ENCODE measurements around the gene XRCC3. TPM values are rescaled to one million over a fixed set of nuclear protein-coding genes. Genes with fewer than 3 reads are reported as not detected.

XRCC3 gene
- total RNA-seq, 1 donor from 2014 or later, result 9.8 TPM

DNA sequence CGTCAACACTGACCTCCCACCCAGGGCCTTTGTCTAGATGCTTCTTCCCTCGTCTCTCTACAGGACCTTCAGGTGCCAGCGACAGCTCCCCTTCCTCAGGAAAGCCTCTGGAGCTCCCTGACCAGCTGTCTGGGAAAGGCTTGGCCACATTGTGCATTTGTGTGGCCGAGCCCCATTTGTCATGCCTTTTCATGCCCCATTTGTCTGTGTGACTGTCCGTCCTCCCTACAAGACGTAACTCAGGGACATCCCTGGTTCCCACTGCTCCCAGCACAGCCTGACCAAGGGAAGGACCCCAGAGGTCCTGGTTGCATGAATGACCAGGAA is 24.2 kb upstream of the XRCC3 start:
- FAIRE-seq, result no peak
- no peak for DNase-seq (ENCODE audit: low spot score in 2 of 2)

DNA sequence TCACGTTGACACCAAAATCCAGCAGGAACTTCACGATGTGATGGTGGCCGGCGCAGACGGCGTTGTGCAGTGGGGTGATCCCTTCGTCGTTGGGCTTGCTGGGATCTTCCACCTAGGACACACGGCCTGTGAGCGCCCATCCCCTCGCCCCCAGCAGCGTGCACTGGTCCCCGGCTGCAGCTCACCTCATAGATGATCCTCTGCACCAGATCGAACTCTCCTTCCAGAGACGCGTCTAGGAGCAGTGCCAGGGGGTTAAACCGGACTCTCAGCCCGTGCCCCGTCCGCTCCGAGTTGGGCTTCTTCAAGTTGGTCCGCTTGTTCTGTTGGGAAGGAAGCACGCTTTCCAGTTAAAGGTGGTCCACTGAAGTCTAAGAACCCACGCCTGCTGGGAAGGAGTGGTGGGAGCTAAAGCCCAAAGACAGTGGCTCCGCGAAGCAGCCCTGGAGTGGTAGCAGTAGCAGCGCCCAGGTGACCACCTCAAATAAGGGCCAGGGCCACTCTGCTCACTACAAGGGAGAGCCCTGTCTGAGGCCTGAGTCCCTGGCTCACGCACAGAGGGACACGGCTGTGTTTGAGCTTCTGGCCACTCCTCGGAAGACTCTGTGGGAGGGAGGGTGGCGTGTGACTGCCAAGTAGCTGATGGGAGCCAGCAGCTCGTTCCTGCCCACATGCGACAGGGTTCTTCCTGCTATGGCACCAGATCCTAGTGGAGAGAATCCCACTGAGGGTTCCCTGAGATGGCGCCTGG is 23.6 kb upstream of the XRCC3 start:
- FAIRE-seq (no peak), DNase-seq (ENCODE audit: low spot score in 2 of 2) (no peak)

DNA sequence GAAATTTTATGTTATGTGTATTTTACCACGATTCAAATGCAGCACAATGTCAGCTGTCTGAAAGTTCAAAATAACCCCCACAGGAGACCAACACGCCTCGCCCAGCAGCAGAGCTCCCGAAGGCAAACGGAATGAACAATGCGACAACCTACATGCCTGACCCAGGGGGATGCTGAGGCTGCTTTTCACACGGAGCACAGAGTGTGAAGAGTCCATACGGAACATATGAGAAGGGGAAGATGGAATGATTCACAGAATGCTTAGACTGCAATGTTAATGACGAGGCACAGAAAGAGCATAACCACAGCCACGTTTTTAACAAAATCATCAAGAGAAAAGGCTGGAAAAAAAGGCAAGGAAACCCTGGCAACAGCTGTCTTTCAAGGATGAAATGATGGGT is 22.9 kb upstream of the XRCC3 start:
- DNase-seq (ENCODE audit: low spot score in 2 of 2) (no peak), FAIRE-seq (no peak)

DNA sequence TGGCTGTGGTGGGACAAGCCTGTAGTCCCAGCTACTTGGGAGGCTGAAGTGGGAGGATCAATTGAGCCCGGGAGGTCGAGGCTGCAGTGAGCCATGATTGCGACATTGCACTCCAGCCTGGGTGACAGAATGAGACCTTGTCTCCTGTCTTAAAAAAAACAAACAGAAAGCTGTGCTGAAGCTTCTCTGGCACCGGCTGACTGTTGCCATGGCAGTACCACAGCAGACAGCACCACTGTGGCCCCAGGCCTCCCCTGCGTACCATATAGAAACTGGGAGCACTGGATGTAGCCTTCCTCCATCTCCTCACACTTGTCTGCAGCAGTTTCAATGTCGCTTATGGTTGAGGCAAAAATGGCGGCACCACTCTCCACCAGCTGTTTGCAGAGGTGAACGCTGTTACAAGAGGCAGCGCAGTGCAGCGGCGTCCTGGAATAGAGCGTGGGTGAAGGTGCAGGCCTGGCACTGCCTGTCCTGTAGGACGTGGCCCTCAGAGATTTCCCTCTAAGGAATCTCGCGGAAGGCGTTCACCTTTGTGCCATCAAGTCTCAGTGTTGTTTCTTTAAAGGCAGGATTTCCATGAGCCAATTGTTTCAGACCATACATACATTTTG is 22.3 kb upstream of the XRCC3 start:
- no peak for FAIRE-seq
- no peak for DNase-seq (ENCODE audit: low spot score in 2 of 2)

DNA sequence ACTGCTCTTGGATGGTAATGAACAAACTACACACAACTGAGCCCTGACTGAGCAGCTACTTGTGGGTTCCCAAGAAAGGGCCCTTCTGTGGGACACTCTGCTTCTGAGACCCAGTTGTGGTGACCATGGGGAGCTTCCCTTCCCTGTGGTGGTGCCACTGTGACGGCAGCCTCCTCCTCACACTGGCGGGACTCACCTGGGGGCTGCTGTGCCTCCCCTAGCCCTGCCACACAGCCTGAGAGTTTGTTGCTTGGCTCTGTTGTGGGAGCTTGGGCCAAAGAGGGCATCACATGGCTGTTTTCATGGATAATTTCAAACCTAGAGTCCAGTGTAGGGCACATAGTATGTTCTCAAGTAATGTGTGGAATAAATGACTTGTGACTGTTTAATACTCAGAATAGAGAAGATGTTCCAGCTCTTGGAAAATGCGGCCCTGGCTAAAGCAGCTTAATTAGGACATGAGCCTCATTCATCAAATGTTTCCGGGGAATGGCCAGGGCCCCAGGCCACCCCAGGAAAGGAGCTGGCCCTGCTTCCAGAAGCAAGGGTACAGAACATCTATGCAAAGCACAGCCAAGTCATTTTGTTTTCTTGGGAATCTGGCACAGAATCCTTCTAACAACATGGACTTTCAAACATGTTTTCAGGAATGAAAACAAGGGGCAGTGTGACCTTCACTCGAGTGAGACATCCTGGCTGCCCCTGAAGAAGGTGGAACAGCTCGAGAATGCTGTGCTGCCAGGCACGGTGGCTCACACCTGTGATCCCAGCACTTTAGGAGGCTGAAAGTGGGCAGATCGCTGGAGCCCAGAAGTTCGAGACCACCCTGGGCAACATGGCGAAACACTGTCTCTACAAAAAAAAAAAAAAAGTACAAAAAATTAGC is 21.5 kb upstream of the XRCC3 start:
- FAIRE-seq (no peak), DNase-seq (ENCODE audit: low spot score in 2 of 2) (peak in 1 of 2 donors; percentile 14)

DNA sequence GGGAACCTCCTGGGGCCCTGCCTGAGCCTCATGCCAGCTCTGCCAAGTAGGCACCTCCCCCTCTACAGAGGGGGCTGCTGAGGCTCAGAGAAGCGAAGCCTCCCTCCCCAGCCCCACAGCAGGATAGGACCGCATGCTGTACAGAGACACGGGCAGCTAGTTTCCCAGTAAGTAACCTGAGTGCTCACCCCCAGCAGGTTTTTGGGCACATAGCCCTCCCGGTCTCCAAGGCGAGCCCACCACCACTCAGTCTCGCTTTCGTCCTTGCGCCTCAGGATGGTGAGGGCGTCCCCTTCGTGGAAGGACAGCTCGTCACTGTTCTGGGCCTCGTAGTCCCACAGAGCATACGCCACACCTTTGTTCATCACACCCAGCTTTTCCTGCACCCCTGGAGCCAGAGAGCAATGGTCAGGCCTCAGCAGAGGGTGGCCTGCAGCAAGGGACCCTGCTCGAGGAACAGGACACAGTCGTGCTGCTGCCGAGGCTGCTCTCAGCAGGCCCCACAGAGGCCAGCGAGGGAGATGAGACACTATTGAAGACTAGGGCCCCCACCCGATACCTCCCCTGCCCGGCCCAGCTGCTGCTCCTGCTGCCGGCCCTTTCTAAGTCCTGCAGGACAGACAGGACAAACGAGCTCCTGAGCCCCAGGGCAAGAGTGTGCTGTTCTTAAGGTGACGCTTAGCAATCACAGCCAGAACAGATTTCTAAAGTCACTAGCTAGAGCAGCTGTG is 20.7 kb upstream of the XRCC3 start:
- DNase-seq (ENCODE audit: low spot score in 2 of 2) (no peak), FAIRE-seq (no peak)

DNA sequence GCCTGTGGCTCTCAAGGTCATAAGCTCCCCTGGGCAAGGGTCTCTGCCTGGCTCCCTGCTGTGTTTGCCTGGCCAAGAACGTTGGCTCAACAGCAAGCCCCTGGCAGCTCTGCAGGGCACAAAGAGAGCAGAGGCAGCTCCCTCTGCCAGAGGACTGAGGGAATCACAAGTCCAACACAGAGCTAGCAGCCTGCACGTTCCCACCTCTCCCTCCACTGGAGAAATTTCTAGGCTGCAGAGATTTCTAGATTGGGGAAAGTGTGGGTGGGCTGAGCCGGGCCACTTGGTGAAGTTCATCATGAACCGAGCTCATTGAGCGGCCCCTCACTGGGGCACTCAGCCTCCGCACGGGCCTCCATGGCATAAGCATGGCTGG is 20.2 kb upstream of the XRCC3 start:
- FAIRE-seq, result no peak
- peak in 1 of 2 donors; percentile 32 for DNase-seq (ENCODE audit: low spot score in 2 of 2)

DNA sequence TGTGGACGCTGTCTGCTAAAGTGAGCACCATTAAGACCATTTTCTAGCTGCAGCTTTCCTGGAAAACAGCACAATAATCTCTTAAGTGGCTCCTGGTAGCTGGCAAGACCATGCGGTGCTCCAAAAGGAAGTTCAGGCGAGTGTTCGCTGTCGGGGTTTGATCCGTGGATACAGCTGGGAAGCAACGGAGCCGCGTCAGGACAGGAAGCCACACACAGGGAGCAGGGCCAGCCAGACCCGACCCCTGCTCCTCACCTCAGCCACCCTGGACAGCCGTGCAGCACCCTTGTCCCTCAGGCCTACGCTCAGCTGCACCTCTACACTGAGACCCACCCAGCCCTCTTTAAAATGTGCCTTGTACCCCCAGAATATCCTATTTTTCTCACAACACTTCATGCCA is 19.8 kb upstream of the XRCC3 start:
- DNase-seq (ENCODE audit: low spot score in 2 of 2) (no peak), FAIRE-seq (no peak)

DNA sequence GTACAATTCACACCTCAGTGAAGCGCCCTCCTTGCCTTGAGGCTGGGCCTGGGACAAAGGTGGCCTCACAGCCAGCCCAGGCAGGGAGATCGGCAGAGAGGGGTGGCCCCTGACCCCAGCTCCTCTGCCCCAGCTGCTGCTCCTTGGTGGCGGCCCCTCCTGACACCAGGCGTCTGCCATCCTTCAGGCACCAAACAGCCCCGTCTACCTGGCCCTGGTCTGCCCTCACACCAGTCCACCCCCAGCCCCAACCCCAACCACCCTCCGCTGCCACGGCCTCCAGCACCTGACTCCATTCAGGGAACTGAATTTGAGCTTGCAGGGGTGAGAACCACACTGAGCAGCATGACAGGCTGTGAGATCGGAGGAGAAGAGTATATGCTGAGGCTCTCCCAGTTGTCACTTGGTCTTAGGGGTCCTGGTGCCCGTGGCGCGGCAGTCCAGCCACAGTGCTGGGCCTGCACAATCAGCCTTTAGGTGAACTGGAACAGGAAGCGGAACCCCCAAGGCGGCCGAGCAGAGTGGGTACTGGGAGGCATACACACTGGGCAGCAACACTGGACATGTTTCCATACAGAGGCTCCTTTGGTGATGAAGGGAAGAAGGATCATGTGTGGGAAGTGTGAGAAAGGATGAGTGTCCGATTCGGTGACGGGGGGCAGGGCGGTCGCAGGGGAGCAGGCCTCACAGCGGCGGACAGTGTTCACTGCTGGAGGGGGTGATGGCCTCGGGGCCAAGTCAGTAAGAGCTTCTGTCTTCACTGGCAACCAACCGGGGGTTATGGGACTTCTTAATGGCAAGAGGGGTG is 19.0 kb upstream of the XRCC3 start:
- FAIRE-seq (no peak), DNase-seq (ENCODE audit: low spot score in 2 of 2) (no peak)

DNA sequence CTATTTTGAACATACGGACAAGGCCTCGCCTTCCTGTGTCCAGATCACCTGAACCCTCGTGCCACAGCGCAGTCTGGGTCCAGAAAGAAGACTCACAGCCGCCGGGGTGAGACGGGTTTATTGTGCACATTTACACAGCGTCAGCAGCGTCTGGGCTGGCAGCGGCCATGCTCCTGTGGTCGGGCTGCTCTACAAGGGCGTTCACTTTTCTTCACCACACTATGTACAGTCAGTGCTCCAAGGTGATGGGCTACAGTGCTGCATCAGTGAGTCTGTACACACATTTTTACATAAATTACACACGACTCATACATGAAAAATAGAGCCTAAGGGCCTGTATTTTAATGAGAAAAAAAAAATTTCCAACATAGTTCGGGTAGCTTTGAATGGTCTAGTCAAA is 18.4 kb upstream of the XRCC3 start:
- DNase-seq (ENCODE audit: low spot score in 2 of 2), result no peak
- FAIRE-seq, result no peak

DNA sequence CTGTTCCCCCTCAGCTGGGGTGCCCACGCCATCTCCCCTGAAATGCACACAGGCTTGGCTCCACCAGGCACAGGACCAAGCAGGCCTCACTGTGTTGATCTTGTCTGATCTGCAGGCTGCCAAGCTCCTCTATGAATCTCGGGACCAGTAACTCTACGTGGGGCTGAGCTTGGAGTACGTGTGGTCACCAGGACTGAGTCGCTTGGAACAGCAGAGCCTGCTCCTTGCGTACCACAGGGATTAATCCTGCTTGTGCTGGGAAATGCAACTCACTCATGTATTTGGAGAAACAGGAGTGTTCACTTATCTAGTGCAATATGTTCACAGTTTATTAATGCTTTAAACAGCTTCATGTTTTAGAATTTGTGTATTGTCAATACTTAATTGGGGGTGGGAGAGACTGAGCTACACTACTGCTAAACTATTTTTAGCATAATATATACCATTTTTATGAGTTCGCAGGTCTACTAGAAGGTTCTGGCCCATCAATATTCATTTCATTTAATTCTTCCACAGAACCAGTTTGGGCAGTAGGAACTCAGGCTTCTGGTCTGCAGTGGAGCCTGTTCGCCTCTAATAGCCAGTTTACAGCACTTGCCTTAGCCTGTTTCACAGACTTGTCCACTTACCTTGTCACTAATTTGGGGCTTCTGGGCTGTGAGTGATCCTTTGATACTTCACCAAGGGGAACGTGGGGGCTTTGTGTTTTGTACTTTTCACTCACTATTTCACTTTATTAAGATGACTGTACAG is 17.8 kb upstream of the XRCC3 start:
- FAIRE-seq, result no peak
- no peak for DNase-seq (ENCODE audit: low spot score in 2 of 2)

DNA sequence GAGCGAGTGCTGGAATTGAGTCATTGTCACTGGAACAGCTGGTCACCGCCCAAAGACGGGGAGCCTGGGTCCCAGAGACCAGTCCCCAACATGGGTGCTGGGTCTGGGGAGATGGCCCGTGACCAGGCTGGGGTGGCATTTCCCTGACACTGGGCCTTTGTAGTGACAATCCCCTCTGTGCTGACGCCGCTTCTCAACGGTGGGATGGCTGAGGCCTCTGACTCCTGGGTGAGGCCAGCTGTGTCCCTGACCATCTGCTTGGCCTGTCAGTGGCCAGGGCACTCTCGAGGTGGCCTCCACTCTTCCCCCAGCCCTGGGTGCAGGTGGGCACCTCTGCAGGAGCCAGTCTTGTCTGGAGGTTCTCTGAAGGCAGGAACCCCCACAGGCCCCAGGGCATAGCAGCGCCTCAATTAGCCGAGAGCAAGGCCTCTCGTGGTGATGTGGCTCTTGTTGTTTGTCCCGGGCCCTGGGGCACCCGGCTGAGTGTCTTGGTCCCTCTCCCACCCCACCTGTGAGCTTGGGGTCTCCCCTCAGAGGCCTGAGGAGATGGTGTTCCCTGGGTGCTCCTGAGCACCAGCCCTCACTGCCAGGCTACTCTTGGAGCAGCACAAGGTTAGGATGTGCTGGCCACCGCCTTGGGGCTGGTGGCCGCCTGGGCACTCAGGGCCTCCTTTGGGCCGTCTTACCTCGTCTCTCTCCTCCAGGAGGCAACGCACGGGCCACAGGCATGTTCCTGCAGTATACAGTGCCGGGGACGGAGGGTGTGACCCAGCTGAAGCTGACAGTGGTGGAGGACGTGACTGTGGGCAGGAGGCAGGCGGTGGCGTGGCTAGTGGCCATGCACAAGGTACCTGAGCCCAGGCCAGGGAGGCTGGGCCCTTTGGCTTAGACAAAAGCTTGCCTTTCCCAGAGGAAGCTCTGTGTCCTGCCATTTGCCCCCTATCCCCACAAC is 16.9 kb upstream of the XRCC3 start:
- FAIRE-seq, result no peak
- DNase-seq (ENCODE audit: low spot score in 2 of 2), result peak in 1 of 2 donors; percentile 29

DNA sequence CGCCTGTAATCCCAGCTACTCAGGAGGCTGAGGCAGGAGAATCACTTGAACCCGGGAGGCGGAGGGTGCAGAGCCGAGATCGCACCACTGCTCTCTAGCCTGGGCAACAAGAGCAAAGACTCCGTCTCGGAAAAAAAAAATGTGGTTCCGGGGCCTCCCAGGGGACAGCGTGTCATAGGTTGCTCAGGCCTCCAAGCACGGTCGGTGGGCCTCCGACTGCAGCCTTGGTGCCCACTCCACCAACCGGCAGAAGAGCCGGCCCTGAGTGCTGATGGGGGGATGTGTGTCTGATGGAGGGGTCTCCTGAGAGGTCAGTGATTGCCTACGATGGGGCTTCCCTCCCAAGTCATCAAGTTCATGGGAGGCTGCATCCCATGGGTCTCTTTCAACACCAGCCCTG is 16.2 kb upstream of the XRCC3 start:
- FAIRE-seq (no peak), DNase-seq (ENCODE audit: low spot score in 2 of 2) (no peak)

DNA sequence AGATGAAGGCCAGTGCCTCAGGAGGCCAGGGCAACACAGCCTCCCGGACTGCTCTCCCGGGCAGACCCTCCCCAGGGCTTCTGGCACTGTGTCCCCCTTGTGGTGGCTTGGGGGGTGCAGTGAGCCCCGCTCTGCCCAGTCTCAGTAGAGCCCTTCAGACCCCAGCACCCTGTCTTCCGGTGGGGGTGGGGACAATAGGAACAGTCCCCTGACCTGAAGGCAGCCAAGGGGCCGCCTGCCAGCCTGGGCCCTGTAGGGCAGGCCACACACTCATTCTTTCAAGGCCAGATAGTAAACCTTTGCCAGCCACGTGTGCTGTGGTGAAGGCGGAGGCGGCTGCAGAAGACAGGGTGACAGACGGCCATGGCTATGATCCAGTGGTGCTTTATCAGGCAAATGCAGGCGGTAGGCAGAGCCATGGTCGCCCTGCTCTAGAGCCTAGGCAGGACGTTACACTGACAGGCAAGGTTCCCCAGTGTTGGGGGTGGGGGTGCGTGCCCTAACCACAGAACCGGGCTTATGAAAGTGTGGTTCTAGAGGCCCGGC is 15.3 kb upstream of the XRCC3 start:
- FAIRE-seq (no peak), DNase-seq (ENCODE audit: low spot score in 2 of 2) (peak in 1 of 2 donors; percentile 37)

DNA sequence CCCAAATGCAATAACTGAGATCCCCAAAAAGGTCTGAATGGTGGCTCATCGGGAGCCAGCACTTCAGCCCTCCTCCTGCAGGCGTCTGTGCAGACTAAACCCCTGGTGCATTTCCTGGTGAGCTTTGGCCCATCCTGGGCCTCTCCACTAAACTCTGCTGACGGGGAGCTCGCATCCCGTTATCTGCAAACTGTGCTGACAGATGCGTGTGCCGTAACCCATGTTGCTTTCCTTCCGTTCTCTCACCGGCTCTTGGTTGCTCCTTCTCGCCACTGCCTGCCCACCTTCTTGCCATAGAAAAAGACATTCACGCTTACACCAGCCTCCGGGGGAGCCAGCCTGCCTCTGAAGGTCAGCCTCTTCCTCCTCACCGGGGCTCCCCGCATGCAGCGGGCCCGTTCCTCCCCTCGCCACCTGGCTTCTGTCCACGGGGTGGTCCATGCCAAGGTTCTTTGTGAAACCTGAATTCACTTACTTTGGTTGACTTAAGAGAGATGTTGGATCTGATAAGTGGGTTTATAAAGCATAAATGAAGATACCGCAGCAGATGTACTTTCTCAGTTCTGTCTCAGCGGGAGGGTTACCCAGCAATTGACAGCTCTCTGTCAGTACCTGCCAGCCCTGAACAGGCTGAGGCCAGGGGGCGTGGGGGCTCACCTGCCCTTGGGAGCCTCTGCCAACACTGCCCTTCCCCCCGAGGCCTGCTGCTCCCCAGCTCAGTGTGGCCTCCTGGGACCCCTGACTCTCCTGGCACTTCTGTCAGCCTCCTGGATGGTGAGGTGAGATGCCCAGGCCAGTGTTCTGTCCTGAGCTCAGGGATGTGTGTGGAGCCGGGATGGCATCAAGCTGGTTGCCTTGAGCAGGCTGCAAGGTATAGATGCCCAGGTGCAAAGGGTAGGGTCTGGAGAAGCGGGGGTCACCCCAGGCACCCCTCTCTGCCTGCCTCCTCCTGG is 14.5 kb upstream of the XRCC3 start:
- DNase-seq (ENCODE audit: low spot score in 2 of 2), result peak in 1 of 2 donors; percentile 30
- no peak for FAIRE-seq

DNA sequence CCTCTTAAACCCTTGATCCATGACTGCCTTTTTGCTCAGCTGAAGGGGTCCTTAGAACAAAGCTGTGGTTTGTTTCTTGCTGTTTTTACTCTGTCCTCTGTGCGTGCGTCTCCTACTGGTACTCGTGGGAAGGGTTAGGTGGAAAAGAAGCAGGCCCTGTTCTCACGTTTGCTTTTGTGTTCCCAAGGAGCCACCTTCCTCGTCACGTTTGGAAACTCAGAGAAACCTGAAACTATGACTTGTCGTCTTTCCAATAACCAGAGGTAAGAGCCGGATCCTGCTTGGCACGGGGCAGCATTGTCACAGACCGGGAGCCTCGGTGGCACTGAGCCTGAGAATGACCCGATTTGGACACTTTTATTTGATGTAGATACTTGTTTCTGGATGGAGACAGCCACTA is 13.5 kb upstream of the XRCC3 start:
- no peak for FAIRE-seq

DNA sequence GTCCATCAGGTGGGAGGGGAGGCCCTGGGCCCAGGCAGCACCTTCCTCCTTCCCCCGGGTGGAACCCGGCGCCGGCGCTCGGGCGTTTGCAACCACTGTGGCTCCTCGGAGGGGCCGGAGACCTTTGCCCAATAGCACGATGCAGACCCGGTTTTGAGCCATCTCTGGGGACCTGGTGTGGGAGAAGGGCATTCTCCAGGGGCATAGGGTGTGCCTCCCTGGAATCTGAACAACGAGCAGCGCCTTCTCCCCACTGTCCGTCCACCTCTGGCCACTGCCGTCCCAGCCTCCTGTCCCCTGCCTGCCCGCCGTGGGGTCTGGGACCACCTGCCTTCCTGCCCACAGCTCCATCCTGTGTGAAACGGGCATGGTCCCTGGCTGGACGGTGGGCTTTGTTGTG is 12.9 kb upstream of the XRCC3 start:
- FAIRE-seq, result no peak
- DNase-seq (ENCODE audit: low spot score in 2 of 2), result peak in 1 of 2 donors; percentile 12

More for the DNA sequence above, 13.5 kb upstream of the XRCC3 start:
- DNase-seq (ENCODE audit: low spot score in 2 of 2), result peak in 1 of 2 donors; percentile 30
